Measurements from ENCODE around the gene TMEM45B.

The TMEM45B gene

DNA sequence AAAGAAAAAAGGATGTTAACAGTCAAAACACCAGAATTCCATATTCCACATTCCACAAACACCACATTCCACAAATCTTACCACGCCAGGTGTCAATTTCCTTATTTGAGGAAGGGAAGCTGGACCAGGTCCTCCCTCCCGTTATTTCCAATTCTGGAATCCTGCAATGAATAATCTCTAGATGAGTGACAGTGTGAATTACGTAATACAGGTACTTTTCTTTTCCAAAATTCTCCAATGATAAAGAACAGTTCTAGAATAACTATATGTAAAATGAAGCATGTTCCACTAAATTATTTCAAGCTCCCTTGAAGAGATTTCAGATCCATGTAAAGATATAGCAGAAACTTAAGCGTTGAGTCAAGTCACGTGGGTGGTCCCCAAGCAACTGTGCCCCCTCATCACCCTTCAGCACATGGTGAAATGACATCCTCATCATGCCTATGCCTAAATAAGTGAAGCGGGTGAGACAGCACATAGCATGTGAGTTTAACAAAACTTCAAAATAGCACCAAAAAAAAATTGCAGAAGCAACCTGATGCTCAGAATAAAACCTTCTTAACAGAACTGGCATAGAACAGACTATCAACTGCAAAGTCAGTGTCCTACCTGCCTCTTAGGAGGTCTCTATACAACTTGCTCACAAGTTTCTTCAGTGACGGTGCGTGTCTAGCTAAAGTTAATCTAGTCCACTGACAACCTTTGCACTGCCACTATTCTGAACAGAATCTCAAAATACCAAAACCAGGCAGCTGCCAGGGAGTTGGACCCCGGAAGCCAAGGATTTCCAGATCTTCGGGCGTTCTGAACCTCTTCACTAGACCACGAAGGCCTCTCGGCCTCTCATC is 78.9 kb downstream of the TMEM45B start:
- peak; percentile 33 for DNase-seq (ENCODE audit: low read depth)
- H3K4me3 ChIP-seq (ENCODE audit: low read depth, low read length) = peak overlapping the region; percentile 60
- TF ChIP-seq, protein P1, sequence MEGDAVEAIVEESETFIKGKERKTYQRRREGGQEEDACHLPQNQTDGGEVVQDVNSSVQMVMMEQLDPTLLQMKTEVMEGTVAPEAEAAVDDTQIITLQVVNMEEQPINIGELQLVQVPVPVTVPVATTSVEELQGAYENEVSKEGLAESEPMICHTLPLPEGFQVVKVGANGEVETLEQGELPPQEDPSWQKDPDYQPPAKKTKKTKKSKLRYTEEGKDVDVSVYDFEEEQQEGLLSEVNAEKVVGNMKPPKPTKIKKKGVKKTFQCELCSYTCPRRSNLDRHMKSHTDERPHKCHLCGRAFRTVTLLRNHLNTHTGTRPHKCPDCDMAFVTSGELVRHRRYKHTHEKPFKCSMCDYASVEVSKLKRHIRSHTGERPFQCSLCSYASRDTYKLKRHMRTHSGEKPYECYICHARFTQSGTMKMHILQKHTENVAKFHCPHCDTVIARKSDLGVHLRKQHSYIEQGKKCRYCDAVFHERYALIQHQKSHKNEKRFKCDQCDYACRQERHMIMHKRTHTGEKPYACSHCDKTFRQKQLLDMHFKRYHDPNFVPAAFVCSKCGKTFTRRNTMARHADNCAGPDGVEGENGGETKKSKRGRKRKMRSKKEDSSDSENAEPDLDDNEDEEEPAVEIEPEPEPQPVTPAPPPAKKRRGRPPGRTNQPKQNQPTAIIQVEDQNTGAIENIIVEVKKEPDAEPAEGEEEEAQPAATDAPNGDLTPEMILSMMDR (IDR thresholded peaks at IDR 0.05; ENCODE audit: insufficient read depth, low read depth, low read length, missing control alignments) = no peak

DNA sequence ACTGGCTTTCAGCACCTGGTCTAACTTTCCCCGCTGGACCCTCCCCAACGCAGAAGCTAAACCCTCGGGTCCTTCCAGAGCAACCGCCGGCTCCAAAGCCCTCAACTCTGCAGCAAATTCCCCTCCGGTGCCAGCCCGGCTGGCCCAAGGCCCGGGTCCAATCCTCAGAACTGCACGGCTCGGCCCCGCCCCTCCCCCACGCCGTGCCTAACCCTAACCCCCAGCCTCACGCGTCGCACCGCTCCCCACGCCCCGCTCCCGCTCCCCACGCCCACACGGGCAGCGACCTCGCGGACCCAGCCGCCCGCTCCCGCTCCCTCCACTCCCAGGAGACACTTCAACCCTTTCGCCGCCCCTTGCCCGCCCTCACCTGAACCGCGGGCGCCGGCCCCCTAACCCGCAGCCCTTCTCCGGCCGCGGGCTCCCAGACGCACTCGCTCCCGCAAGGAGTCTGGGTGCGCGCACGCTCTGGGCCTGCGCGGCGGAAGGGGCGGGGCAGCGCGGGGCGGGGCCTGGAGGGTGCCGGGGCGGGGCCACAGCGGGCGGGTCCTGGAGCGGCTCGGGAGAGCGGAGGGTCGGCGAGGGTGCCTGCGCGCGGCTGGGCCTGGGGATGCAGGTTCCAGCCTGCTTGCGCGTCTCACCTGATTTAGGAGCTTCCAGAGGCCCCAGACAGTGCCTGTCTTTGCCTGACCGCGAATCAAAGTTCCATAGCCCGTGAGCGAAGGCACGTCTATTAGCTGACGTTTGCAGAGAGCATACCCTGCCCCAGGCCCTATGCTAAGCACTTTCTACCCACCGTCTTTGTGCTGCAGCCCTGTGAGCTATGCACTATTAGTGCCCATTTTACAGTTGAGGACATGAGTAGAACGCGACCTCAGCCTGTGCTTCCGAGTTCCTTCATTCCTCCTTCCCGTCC is 79.7 kb downstream of the TMEM45B start, which contains the start of gene NFRKB:
Gene NFRKB (minus strand): TSS at position 453 of the 916 bp plus-strand sequence. CDS start 2,729 bp downstream, outside the sequence.
- TF ChIP-seq, protein P1 (IDR thresholded peaks at IDR 0.05; ENCODE audit: insufficient read depth, low read depth, low read length, missing control alignments) = no peak
- peak within 1 kb of the TSS; percentile 60 for H3K4me3 ChIP-seq (ENCODE audit: low read depth, low read length)
- peak; percentile 82 for DNase-seq (ENCODE audit: low read depth)

DNA sequence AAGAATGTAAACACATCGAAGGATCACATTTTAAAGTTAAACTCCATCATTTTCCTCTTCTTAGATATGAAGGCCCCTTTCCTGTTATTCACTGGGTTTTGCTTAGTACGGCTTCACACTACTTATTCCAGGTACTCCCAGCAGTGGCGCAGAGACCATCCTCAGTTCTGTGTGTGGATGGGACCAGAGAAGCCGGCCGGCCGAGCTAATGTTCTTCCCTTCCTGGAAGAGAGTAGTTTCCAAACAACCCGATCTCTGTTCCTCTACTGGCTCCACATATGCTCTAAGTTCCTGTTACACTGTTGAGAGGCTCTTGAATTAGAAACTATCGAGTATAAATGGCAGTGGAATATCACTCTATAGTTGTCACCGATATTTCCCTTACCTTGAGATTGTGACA is 80.4 kb downstream of the TMEM45B start:
- H3K4me3 ChIP-seq (ENCODE audit: low read depth, low read length) = peak overlapping the region; percentile 60
- no peak for DNase-seq (ENCODE audit: low read depth)
- TF ChIP-seq, protein P1 (IDR thresholded peaks at IDR 0.05; ENCODE audit: insufficient read depth, low read depth, low read length, missing control alignments) = no peak

DNA sequence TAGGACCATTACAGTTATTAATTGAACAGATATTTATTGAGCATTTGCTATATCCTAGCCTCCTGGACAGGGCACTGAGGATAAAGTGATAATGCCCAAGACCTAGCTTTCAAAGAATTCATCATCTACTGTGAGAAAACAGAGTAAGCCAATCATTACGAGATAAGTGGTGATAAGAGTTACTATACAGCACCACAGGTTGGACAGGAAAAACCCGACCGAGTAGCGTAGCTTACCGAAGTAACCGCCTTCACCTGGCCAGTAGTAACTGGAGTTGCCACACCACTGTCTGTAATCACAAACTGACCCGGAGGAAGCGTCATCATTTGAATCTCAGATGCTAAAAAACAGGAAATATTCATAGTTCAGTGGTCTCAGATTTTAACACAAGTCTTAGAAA is 89.8 kb downstream of the TMEM45B start:
- TF ChIP-seq, protein P1 (IDR thresholded peaks at IDR 0.05; ENCODE audit: insufficient read depth, low read depth, low read length, missing control alignments) = no peak
- H3K4me3 ChIP-seq (ENCODE audit: low read depth, low read length) = no peak overlapping the region
- no peak for DNase-seq (ENCODE audit: low read depth)

Data from GM12865 (cell line).